COLO668 (cell line): ENCODE data around the gene CDT1.

Experiments used
- DNase-seq: peaks from one replicate; lab custom pipeline; 2025; ENCODE audit not compliant: unreplicated experiment; lab: John Stamatoyannopoulos, UW

The CDT1 gene

GRCh38 chr16:88804173-88804551 lies 573 bp downstream of the CDT1 start:
- DNase-seq = no peak

GRCh38 chr16:88804552-88805339 lies 1.2 kb downstream of the CDT1 start:
- DNase-seq = peak; percentile 88

- peak; percentile 27 for DNase-seq
These were observed 1.7 kb downstream of the CDT1 start for GRCh38 chr16:88805340-88805715.

- DNase-seq = no peak
These were observed 2.4 kb downstream of the CDT1 start for GRCh38 chr16:88805887-88806393.

GRCh38 chr16:88806491-88807111 lies 3.0 kb downstream of the CDT1 start:
- no peak for DNase-seq

- DNase-seq = no peak
These were observed 3.6 kb downstream of the CDT1 start for GRCh38 chr16:88807142-88807625.

GRCh38 chr16:88807626-88808453 lies 4.3 kb downstream of the CDT1 start:
- DNase-seq = no peak

GRCh38 chr16:88809068-88809675 lies 5.6 kb downstream of the CDT1 start:
- no peak for DNase-seq

- no peak for DNase-seq
These were observed 6.1 kb downstream of the CDT1 start for GRCh38 chr16:88809676-88810165.

GRCh38 chr16:88810166-88810911 lies 6.8 kb downstream of the CDT1 start:
- DNase-seq = peak; percentile 45

- peak; percentile 91 for DNase-seq
These were observed 7.6 kb downstream of the CDT1 start for GRCh38 chr16:88810912-88811768.

GRCh38 chr16:88811769-88812512 lies 8.4 kb downstream of the CDT1 start, which contains the start of gene APRT:
Gene APRT (minus strand): TSS chr16:88811928. CDS start chr16:88811899, 29 bp downstream.
- peak; percentile 92 for DNase-seq

GRCh38 chr16:88812513-88813268 lies 9.1 kb downstream of the CDT1 start:
- DNase-seq = no peak

- DNase-seq = no peak
These were observed 9.9 kb downstream of the CDT1 start for GRCh38 chr16:88813269-88814143.

GRCh38 chr16:88814144-88814502 lies 10.5 kb downstream of the CDT1 start:
- no peak for DNase-seq

GRCh38 chr16:88815227-88815626 lies 11.6 kb downstream of the CDT1 start:
- no peak for DNase-seq
